HFF-Myc (cell line): ENCODE measurements around the gene ANTXR2.
A peak's percentile ranks its signal among the peaks of the same experiment; 100 is the strongest.

Source experiments
- DNase-seq: peaks from one replicate; pipeline ENCODE4 v3.0.0-alpha.2; 2011; ENCODE audit warnings: low read depth; ENCODE audit errors: extremely low read depth
- H3K4me3 ChIP-seq: replicated peaks from 2 replicates; pipeline ENCODE4 v1.5.1; 2011; ENCODE audit warnings: low read depth, mild to moderate bottlenecking, control low read depth, low read length
- CTCF ChIP-seq: IDR thresholded peaks from 2 replicates; pipeline ENCODE4 v1.5.1; 2012; ENCODE audit warnings: mild to moderate bottlenecking, low read depth, low read length, control low read depth; ENCODE audit errors: missing control alignments

Gene ANTXR2

GRCh38 chr4:80112236-80112635 is 39.2 kb upstream of the ANTXR2 start:
- no peak for TF ChIP-seq CTCF
- DNase-seq, result peak; percentile 43
- no peak overlapping the region for H3K4me3 ChIP-seq

DNA sequence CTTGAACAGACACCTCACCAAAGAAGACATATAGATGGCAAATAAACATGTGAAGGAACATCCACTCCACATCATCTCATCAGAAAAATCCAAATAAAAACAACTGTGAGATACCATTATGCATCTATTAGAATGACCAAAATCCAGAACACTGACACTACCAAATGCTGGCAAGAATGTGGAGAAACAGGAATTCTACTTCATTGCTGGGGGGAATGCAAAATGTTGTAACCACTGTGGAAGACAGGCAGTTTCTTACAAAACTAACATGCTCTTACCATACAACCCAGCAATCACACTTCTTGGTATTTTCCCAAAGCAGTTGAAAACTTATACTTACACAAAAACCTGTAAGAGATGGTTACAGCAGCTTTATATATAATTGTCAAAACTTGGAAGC is 38.2 kb upstream of the ANTXR2 start:
- no peak for DNase-seq
- no peak for TF ChIP-seq CTCF
- H3K4me3 ChIP-seq, result no peak overlapping the region

GRCh38 chr4:80107374-80107773 is 34.3 kb upstream of the ANTXR2 start:
- TF ChIP-seq CTCF, result no peak
- no peak for DNase-seq

GRCh38 chr4:80104927-80105326 is 31.9 kb upstream of the ANTXR2 start:
- no peak for DNase-seq
- H3K4me3 ChIP-seq, result no peak overlapping the region
- TF ChIP-seq CTCF, result no peak

More at GRCh38 chr4:80107374-80107773, 34.3 kb upstream of the ANTXR2 start:
- no peak overlapping the region for H3K4me3 ChIP-seq

- no peak overlapping the region for H3K4me3 ChIP-seq
- TF ChIP-seq CTCF, result no peak
- no peak for DNase-seq
Observed at GRCh38 chr4:80103629-80104028, 30.6 kb upstream of the ANTXR2 start.

GRCh38 chr4:80101792-80102116 is 28.7 kb upstream of the ANTXR2 start:
- TF ChIP-seq CTCF, result no peak
- no peak for DNase-seq

GRCh38 chr4:80101071-80101791 is 28.2 kb upstream of the ANTXR2 start:
- no peak for TF ChIP-seq CTCF
- DNase-seq, result no peak
- no peak overlapping the region for H3K4me3 ChIP-seq

More at GRCh38 chr4:80101792-80102116, 28.7 kb upstream of the ANTXR2 start:
- H3K4me3 ChIP-seq, result no peak overlapping the region
